Stimulated activated CD4-positive, alpha-beta T cell treated with anti-CD3 and anti-CD28 coated beads, Interleukin-2, amount 100 ng/mL, for 24 hours (primary cell): ENCODE results near the gene SEMA3G.

Experiments used
- DNase-seq, 2 donors: peaks; one replicate each; pipeline ENCODE4 v3.0.0-alpha.2; 2020

Gene SEMA3G

DNA sequence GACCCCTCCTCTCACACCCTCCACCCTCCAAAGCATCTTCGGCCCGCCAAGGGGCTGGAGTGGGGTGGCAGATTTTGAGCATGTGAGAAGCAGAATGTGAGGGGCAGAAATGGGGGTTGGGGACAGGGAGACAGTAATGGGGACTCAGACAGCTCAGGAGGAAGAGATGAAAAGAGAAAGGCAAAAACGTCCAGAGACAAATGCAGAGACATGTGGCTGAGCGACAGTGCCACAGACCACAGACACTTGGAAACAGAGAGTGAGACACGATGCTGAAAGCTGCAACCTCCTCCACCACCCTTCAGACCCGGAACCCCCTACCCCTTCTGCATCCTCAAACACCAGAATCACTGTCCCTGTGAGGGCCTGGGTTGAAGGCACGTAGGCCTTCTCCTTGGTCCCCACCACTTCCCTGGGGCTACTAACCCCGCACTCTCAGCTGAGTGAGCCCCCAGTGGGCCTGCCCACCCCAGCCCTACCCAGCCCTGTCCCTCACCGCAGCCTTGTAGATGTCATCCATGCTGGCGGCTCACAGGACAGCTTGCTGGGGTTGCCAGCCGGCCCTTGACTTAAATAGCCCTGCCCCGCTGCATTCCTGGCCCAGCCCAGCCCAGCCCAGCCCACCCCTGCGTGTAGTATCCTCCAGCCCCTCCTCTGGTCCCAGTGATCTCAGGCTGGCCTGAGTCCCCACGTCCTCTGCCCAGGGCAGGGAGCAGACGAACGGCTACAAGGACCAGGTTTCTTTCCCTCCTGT is 8.8 kb upstream of the SEMA3G start, which contains the start of gene TNNC1:
Gene TNNC1 (minus strand): TSS at position 546 of the 754 bp plus-strand sequence. CDS start 26 bp downstream, at position 520.
- DNase-seq, result no peak

DNA sequence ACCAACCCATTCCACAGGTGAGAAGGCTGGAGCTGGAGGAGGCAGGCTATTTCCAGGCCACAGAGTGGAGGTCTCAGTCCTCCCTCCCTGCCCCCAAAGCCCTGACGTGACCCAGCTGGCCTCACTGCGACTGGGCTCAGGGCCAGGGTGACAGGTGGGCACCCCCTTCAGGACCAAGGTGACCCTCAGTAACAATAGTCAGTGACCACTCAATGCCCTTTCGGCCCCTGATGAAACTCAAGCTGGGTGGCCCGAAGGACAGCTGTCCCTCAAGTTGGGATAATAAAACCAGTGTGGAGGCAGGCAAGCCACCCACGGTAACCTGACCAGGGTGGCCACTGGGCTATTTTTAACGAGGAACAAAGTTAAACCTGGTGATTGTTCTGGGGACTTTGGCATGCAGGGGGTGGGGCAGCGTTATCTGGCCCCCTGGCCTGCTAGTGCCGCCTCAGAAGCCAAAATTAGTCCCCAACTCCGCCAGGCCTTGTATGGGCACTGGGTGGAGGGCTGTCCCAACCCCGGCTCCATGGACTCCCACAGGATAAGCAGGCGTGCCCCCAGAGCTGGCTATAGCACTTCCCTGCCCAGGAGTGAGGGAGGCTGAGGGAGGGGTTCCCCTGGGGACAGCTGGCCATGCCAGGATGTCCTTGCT is 7.8 kb upstream of the SEMA3G start:
- no peak for DNase-seq

DNA sequence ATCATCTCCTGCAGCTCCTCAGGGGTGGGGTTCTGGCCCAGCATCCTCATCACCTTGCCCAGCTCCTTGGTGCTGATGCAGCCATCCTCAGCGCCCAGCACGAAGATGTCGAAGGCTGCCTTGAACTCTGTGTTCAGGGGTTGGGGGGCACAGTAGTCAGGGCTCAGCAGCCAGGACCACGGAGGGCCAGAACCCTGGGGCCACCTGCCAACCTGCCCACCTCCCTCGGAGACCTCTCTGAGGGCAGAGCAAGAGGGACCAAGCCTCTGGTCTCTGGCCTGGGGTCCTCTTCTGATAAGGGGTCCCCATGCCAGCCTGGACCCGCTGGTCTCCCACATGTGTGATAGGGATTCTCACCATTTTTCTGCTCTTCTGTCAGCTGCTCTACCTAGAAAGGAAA is 7.2 kb upstream of the SEMA3G start:
- DNase-seq, result no peak

DNA sequence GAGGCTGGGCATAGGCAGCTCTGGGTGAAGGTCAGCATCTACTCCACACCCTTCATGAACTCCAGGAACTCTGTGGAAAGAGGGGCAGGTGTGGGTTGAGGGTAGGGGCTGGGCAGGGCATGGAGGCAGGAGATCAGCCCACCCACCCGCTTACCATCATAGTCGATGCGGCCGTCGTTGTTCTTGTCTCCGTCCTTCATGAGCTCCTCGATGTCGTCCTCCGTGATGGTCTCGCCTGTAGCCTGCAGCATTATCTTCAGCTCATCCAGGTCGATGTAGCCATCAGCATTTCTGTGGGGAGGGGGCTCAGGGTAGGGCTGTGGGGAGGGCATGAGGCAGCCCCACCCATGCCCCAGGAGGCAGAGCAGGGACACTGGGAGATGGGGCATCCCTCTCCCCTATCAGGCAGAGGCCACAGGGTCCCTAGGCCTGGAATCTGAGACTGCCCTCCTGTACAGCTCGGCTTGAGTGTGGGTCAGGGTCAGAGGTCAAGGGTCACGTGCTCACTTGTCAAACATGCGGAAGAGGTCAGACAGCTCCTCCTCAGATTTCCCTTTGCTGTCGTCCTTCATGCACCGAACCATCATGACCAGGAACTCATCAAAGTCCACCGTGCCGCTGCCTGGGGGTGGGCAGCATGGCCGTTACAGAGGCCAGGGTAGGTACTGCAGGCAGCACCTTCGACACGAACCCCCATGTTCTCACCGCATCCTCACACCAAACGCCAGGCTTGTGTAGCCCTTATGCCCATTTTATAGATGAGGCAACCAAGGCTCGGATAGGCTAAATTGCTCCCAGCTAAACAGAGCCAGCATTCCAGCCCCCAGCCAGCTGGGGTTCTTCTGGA is 6.6 kb upstream of the SEMA3G start:
- DNase-seq, result no peak

DNA sequence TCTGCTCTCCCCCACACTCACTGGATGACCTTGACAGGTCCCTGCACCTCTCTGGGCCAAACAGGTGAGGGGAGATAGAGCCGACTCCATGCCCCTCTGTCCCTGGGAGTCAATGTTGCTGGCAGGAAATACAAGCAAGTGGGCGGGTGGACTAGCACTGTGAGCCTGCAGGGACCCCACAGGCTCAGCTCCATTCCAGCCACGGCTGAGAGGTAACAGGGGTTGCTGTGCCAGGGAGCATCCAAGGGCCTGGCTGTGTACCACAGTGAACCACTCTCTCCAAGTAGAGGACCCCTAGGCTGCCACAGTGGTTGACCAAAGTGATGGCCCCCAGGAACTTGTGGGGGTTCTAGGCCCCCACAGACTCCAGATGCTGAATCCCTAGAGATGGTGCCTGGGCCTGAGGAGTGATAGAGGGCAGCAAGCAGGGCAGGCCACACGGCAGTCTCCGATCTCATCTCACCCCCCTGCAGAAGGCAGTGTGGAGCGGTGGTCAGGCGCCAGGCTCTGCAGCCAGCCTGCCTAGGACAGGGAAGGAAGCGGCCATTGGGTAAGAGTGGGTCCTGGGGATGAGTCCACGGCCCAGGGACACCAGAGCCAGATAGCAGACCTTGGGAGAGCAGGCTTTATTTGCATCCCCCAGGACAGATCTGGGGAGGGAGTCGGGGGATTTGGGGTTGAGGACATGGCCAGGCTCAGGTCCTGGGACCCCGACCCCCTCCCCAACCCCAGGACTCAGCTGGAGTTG is 5.8 kb upstream of the SEMA3G start:
- no peak for DNase-seq

DNA sequence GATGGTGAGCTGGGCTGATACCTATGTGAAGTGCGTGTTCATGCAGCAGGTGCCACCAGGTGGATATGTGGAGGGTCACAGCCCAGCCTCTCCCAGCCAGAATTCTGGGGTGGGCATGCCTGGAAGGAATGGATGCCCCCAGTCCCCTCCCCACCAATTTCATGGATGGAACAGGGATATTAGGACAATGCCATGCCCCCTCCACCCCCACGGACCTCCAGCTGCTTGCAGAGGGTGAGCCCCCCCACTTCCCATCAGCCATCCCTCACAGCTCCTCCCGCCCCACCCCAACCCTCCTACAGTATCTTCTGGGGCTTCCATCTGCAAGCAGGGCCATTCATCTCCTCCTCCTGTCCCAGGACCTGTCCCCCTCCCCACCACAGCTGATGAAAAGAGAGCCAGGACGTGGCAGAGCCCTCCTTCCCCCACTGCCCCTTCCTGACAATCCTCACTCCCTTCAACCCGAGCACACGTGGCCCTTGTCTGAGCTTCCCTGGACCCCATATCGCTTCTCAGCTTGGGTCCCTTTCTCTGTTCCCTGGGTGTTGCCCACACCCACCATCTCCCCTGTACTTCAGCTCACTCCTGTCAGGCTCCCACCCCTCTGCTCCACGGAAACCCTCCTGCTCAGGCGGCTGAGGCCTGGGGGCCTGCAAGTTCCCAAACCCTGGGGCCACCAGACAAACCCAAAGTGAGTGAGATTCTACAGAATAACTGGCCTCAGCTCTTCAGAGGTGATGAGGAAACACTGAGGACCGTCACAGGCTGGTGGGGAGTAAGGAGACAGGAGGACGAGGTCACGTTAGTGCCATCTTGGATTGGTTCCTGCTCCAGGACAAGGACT is 2.8 kb upstream of the SEMA3G start:
- no peak for DNase-seq

DNA sequence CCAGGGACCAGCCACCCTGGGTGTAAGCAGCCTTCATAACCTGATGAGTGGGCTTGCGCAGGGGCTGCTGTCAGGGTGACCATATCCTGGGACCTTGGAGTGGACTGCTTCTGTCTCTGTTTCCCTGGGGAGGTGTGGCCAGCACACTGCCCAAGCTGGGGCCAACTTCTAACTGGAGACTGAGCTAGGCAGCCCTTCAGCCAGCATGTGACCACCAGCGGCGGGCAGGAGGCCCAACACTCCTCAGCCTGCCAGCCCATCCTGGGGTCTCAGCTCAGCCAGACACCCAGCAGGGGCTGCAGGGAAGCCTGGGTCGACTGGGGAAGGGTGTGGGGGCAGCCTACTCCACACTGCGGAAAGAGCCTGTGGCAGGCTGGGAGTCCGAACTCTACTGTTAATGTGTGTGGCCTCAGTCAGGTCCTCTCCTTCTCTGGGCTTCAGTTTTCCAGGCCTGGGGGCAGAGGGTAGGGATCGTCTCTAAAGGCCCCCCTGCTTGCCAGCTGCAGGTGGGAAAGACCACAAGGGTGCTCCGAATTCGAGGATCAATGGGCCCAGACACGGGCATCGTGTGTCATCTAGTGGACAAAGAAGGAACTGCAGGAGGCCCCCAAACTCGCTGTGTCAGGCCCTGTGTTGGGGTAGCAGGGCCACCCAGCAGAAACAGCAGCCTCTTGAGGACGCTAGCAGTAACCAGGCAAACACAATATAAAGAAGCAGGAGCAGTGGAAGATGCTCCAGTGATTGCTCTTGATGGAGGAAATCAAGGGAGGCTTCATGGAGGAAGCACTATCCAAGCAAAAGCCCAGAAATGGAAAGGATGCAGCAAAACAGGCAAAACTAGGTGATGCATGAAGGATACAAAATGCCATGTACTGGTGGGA is 2.0 kb upstream of the SEMA3G start:
- peak; percentile 76 to 80 for DNase-seq

DNA sequence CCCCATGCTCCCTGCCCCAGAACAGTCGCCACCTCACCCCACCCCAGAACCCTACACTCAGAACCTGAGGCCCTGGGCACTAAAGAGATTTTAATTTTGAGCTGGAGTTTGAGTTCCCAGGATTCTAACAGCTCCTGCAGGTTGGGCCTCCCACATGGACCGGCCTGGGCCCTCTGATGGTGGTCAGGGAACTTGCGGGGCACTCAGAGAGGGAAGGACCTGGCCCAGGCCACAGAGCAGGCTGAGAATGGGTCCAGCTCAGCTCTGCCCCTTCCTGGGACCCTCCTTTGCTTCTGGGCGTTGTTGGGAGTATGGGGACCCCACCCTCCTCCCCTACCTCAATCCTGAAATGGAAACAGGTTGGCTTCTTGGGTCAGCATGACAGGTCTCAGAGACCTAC is 1.1 kb upstream of the SEMA3G start:
- no peak for DNase-seq

DNA sequence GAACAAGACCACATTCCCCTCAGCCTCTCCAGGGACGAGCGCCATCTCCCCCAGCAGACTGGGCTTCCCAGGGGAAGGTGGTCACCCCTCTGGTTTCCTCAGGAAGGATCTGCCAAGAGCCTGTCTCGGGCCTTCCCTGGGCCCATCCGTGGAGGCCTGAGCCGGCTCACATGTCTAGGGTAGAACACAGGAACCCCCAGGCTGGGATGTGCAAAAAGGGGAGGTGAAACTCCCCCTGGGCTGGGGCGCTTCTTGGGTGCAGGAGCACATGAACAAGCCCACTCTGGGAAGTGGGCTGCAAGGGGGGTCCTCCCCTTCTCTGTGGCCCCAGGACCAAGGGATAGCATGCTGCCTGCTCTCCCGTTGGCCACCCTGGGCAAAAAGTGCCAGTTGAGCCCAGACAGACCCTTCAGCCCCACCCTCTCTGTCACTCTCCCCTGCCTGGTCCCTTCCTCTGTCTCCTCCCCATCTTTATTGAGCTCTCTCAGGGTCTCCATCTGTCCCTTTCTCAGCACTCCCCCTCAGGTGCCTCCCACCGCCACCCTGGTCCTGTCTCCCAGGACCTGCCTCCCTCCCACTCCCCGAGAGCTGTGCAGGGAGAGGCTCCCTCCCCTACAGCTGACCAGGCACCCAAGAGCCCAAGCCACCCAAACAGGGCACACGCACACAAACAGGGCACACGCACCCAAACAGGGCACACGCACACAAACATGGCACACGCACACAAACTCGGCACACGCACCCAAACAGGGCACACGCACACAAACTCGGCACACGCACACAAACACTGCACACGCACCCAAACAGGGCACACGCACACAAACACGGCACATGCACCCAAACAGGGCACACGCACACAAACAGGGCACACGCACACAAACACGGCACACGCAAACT is 864 bp downstream of the SEMA3G start:
- DNase-seq, result no peak

DNA sequence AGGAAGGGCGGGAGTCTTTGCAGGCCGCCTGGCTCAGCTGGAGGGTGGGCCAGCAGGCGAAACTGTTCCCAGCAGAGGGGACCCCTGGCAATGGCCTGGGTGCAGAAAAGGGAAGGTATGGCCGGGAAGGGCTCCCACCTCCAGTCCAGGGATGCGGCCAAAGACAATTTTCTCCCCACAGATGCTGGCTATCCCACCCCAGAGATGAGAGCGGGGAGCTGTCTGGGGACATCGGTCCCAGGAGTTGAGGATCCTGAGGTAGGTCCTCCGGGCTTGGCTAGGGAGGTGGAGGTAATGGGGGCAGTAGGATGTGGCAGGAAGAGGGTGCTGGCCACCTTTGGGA is 1.7 kb downstream of the SEMA3G start:
- DNase-seq, result no peak

DNA sequence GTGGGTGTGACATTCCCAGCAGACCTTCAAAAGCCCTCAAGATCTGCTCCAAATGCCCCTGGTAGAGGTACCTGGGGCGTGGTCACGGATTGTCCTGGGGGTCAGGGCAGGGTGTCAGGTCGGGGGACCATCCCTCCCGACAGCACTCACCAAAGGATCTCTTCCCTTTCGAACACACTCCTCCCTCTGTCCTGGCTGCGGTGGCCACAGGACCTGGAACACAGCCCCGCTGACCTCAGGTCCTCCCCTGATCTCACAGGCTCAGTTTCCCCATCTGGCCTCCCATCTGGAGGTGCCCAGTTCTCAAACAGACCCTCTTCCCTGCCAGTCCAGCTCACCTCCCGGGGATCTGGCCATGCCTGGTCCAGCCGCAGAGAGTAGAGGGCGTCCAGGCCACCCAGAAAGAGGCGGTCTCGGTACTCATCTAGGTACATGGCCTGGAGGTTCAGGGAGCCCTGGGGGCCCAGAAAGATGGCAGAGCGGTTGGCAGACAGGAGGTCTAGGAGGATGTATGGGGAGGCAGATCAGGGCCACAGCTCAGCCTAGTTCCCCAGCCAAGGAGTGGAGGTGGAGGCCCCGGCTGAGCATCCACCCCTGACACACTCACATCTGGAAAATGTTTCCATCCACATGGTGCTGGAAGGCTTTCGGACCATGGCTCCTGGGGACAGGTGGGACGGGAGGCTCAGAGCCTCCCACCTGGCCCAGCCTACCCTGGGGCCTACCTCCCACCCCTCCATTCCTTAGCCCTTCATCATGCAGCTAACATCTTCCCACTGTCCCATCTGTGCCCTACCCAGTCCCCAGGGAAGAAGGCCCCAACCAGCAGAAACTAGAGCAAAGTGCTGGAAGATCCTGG is 2.3 kb downstream of the SEMA3G start:
- no peak for DNase-seq

DNA sequence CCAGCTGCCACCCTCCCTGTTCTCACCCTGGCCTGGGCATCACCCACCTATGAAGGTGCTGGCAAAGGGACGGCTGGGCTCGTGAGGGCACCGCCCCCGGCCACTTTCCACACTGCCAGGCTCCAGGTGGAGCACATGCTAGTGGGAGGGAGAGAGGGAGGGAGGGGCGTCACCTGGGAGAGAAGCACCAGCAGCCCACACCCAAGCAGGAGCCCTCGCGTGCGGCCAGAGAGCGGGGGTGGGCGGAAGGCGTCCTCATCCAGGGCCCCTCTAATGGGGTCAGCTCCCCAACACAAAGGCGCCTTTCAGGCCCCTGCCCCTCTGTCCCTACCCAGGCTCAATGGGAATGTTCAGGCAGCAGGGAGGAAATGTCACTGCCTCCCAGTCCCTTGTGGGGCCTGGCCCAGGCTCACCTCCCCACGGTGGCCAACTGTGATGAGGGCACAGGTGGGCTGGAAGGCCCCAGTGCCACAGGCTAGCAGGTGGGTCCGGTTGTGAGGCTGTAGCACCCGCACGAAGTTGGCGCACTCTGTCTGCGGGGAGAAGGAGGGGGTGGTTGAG is 3.1 kb downstream of the SEMA3G start:
- DNase-seq, result no peak

DNA sequence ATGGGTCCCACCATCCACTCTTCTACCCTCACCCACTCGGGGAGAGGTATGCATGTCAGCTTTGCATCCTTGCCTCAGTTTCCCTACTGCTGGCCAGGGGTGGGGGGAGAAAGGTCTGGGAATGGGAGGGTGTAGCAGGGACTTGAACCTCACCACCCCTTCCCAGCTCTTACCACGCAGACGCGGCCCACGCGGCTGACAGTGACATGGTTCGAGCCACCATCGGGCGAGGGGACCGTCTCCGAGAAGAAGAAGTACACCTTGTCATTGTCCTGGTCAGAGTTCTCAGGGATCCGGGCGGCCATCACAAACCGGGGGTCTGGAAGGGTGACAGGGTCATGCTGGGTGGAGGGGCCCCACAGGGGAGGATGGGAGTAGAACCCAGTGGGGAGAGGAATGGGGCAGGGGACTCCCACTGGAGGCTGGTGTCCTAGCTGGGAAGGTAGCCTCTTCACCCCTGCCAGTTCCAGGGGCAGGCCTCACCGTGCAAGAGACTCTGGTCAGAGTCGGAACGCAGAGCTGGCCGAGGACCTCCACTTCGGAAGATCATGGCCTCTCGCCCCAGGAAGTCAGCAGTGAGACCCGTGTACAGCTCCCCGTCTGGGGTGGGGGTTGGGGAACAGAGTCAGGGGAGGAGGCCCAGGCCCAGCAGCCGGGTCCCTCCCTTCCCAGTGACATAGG is 3.7 kb downstream of the SEMA3G start:
- no peak for DNase-seq

DNA sequence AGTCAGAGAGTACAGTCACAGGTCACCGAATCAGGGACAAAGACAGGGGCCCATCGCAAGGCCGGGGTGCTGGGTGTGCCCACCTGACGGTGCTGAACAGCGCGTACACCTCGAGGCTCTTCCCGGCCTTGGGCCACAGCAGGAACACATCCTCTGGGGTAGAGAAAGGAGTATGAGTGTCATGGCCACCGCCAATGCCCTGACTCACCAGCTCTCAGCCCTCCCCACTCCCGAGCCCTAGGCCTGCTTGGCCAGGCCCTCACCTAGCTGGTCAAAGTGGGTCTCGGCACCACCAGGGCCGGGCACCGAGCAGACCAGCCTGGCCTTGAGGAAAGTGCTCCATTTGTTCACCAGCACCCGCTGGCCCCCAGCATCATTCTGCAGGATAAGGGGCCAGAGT is 4.2 kb downstream of the SEMA3G start:
- DNase-seq, result no peak

DNA sequence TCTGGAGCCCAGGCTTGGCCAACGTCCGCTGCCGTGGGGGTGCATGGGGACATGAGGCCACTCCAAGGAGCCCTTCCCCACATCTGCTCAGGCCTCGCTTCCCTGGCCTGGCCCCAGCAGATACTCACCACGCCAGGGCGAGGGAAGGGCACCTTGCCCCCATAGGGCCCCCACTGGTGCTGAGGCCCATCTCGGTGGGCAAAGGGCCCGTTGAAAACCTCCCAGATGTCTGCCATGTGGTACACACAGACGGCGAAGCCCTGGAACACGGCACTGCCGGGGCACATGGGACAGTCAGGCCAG is 4.7 kb downstream of the SEMA3G start:
- no peak for DNase-seq

DNA sequence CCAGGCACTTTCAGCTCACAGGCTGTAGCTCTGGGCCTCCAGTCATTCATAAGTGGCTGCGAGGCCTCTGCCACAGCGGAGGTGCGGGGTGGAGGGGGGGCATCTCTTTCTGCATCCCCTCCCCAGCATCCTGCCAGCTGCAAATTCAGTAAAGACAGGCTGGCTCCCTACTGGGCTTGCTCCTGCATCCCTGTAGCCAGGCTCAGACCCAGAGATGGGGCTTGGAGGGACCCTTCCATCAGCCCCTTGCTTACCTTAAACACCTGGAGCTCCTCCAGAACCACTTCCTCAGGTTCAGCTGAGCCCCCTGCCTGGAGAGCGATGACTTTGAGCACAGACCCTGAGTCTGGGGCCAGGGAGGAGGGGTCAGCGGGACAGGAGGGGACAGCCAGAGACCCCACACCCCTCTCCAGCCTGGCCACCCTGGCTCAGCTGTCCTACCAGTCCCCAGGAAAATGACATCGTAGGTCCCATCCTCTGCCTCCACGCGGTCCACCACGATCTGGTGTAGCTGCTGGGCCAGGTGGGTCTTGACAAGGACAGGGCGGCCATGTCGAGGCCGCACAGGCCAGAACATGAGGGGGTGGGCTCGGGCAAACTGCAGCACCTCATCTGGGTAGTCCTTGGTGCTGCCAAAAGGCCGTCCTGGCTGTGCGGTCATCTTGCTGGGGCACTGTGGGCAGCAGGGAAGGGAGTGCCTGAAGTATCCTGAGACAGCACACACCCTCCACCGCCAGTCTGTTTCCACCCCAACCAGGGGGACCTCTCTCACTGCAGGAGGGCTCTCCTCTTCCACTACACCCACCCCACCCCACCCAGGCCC is 5.3 kb downstream of the SEMA3G start:
- no peak for DNase-seq
